ENCODE data around the gene LPO. TPM values are rescaled to one million over a fixed set of nuclear protein-coding genes. Genes with fewer than 3 reads are reported as not detected.

Gene LPO
- total and polyA plus RNA-seq, 2 donors = 0.09 to 0.23 TPM

GRCh38 chr17:58302919-58303585 is 64.7 kb downstream of the LPO start:
- no peak for DNase-seq (ENCODE audit: low read depth in 6 of 9, low spot score in 9 of 9)
- Histone ChIP-seq H3K4me3 (ENCODE audit: low read length in 2 of 2) (no peak overlapping the region), H3K27ac (ENCODE audit: low read depth in 1 of 2, low read length in 1 of 2) (no peak overlapping the region), H3K36me3 (ENCODE audit: control insufficient read depth in 2 of 2, insufficient read depth in 2 of 2, low read length in 1 of 2) (peaks cover 21 to 48% of the 10 kb centered on the region in 2 donors), H3K9me3 (ENCODE audit: control insufficient read depth in 2 of 2, insufficient read depth in 1 of 2, low read length in 1 of 2) (no peaks in the 10 kb centered on the region), H3K27me3 (ENCODE audit: control insufficient read depth in 2 of 2, insufficient read depth in 1 of 2, low read length in 1 of 2) (no peaks in the 10 kb centered on the region), H3K4me1 (ENCODE audit: control insufficient read depth in 2 of 2, insufficient read depth in 2 of 2, low read length in 2 of 2) (peaks cover 0 to 3% of the 10 kb centered on the region in 2 donors)
- WGBS = 96% methylated on average over 9 of the region's 9 CpGs

- H3K27ac ChIP-seq (ENCODE audit: low read depth in 1 of 2, low read length in 1 of 2) = no peak overlapping the region
- H3K4me3 ChIP-seq (ENCODE audit: low read length in 2 of 2) = no peak overlapping the region
- peaks cover 0 to 3% of the 10 kb centered on the region in 2 donors for H3K4me1 ChIP-seq (ENCODE audit: control insufficient read depth in 2 of 2, insufficient read depth in 2 of 2, low read length in 2 of 2)
- DNase-seq (ENCODE audit: low read depth in 6 of 9, low spot score in 9 of 9) = peak in 7 of 9 donors; percentile 25 to 68 (median 48)
- no peaks in the 10 kb centered on the region for H3K27me3 ChIP-seq (ENCODE audit: control insufficient read depth in 2 of 2, insufficient read depth in 1 of 2, low read length in 1 of 2)
- WGBS = 66% methylated on average over 10 of the region's 10 CpGs
- no peaks in the 10 kb centered on the region for H3K9me3 ChIP-seq (ENCODE audit: control insufficient read depth in 2 of 2, insufficient read depth in 1 of 2, low read length in 1 of 2)
- peaks cover 29 to 59% of the 10 kb centered on the region in 2 donors for H3K36me3 ChIP-seq (ENCODE audit: control insufficient read depth in 2 of 2, insufficient read depth in 2 of 2, low read length in 1 of 2)
Observed at GRCh38 chr17:58303971-58304749, 65.8 kb downstream of the LPO start.

- 96% methylated on average over 14 of the region's 14 CpGs for WGBS
- no peak overlapping the region for H3K27ac ChIP-seq (ENCODE audit: low read depth in 1 of 2, low read length in 1 of 2)
- H3K27me3 ChIP-seq (ENCODE audit: control insufficient read depth in 2 of 2, insufficient read depth in 1 of 2, low read length in 1 of 2) = no peaks in the 10 kb centered on the region
- no peaks in the 10 kb centered on the region for H3K9me3 ChIP-seq (ENCODE audit: control insufficient read depth in 2 of 2, insufficient read depth in 1 of 2, low read length in 1 of 2)
- H3K4me3 ChIP-seq (ENCODE audit: low read length in 2 of 2) = no peak overlapping the region
- H3K36me3 ChIP-seq (ENCODE audit: control insufficient read depth in 2 of 2, insufficient read depth in 2 of 2, low read length in 1 of 2) = peaks cover 37 to 66% of the 10 kb centered on the region in 2 donors
- peaks cover 0 to 3% of the 10 kb centered on the region in 2 donors for H3K4me1 ChIP-seq (ENCODE audit: control insufficient read depth in 2 of 2, insufficient read depth in 2 of 2, low read length in 2 of 2)
- DNase-seq (ENCODE audit: low read depth in 6 of 9, low spot score in 9 of 9) = no peak
Observed at GRCh38 chr17:58304750-58305486, 66.5 kb downstream of the LPO start.

- 97% methylated on average over 8 of the region's 8 CpGs for WGBS
- peaks cover 0 to 3% of the 10 kb centered on the region in 2 donors for H3K4me1 ChIP-seq (ENCODE audit: control insufficient read depth in 2 of 2, insufficient read depth in 2 of 2, low read length in 2 of 2)
- H3K4me3 ChIP-seq (ENCODE audit: low read length in 2 of 2) = no peak overlapping the region
- no peak overlapping the region for H3K27ac ChIP-seq (ENCODE audit: low read depth in 1 of 2, low read length in 1 of 2)
- no peaks in the 10 kb centered on the region for H3K27me3 ChIP-seq (ENCODE audit: control insufficient read depth in 2 of 2, insufficient read depth in 1 of 2, low read length in 1 of 2)
- peaks cover 41 to 73% of the 10 kb centered on the region in 2 donors for H3K36me3 ChIP-seq (ENCODE audit: control insufficient read depth in 2 of 2, insufficient read depth in 2 of 2, low read length in 1 of 2)
- no peak for DNase-seq (ENCODE audit: low read depth in 6 of 9, low spot score in 9 of 9)
- no peaks in the 10 kb centered on the region for H3K9me3 ChIP-seq (ENCODE audit: control insufficient read depth in 2 of 2, insufficient read depth in 1 of 2, low read length in 1 of 2)
Observed at GRCh38 chr17:58305626-58306025, 67.2 kb downstream of the LPO start.

- H3K27ac ChIP-seq (ENCODE audit: low read depth in 1 of 2, low read length in 1 of 2) = no peak overlapping the region
- H3K4me3 ChIP-seq (ENCODE audit: low read length in 2 of 2) = no peak overlapping the region
- no peaks in the 10 kb centered on the region for H3K9me3 ChIP-seq (ENCODE audit: control insufficient read depth in 2 of 2, insufficient read depth in 1 of 2, low read length in 1 of 2)
- WGBS = 99% methylated on average over 19 of the region's 19 CpGs
- DNase-seq (ENCODE audit: low read depth in 6 of 9, low spot score in 9 of 9) = no peak
- H3K36me3 ChIP-seq (ENCODE audit: control insufficient read depth in 2 of 2, insufficient read depth in 2 of 2, low read length in 1 of 2) = peaks cover 45 to 81% of the 10 kb centered on the region in 2 donors
- peaks cover 0 to 3% of the 10 kb centered on the region in 2 donors for H3K4me1 ChIP-seq (ENCODE audit: control insufficient read depth in 2 of 2, insufficient read depth in 2 of 2, low read length in 2 of 2)
- no peaks in the 10 kb centered on the region for H3K27me3 ChIP-seq (ENCODE audit: control insufficient read depth in 2 of 2, insufficient read depth in 1 of 2, low read length in 1 of 2)
Observed at GRCh38 chr17:58306131-58306951, 68.0 kb downstream of the LPO start.

GRCh38 chr17:58307468-58308172 is 69.2 kb downstream of the LPO start:
- Histone ChIP-seq H3K36me3 (ENCODE audit: control insufficient read depth in 2 of 2, insufficient read depth in 2 of 2, low read length in 1 of 2) (peaks cover 49 to 82% of the 10 kb centered on the region in 2 donors), H3K9me3 (ENCODE audit: control insufficient read depth in 2 of 2, insufficient read depth in 1 of 2, low read length in 1 of 2) (no peaks in the 10 kb centered on the region), H3K4me3 (ENCODE audit: low read length in 2 of 2) (no peak overlapping the region), H3K27ac (ENCODE audit: low read depth in 1 of 2, low read length in 1 of 2) (no peak overlapping the region), H3K27me3 (ENCODE audit: control insufficient read depth in 2 of 2, insufficient read depth in 1 of 2, low read length in 1 of 2) (no peaks in the 10 kb centered on the region), H3K4me1 (ENCODE audit: control insufficient read depth in 2 of 2, insufficient read depth in 2 of 2, low read length in 2 of 2) (peaks cover 0 to 3% of the 10 kb centered on the region in 2 donors)
- WGBS = 97% methylated on average over 20 of the region's 20 CpGs
- no peak for DNase-seq (ENCODE audit: low read depth in 6 of 9, low spot score in 9 of 9)

- Histone ChIP-seq H3K36me3 (ENCODE audit: control insufficient read depth in 2 of 2, insufficient read depth in 2 of 2, low read length in 1 of 2) (peaks cover 46 to 78% of the 10 kb centered on the region in 2 donors), H3K4me1 (ENCODE audit: control insufficient read depth in 2 of 2, insufficient read depth in 2 of 2, low read length in 2 of 2) (peaks cover 0 to 3% of the 10 kb centered on the region in 2 donors)
Observed at GRCh38 chr17:58308173-58308984, 70.0 kb downstream of the LPO start.

More at GRCh38 chr17:58308173-58308984, 70.0 kb downstream of the LPO start:
- 96% methylated on average over 32 of the region's 32 CpGs for WGBS
- no peaks in the 10 kb centered on the region for H3K9me3 ChIP-seq (ENCODE audit: control insufficient read depth in 2 of 2, insufficient read depth in 1 of 2, low read length in 1 of 2)
- H3K27ac ChIP-seq (ENCODE audit: low read depth in 1 of 2, low read length in 1 of 2) = no peak overlapping the region
- no peaks in the 10 kb centered on the region for H3K27me3 ChIP-seq (ENCODE audit: control insufficient read depth in 2 of 2, insufficient read depth in 1 of 2, low read length in 1 of 2)
- H3K4me3 ChIP-seq (ENCODE audit: low read length in 2 of 2) = no peak overlapping the region
- no peak for DNase-seq (ENCODE audit: low read depth in 6 of 9, low spot score in 9 of 9)

All from thymus (tissue), 11 donors.